Mesodermal cell (in vitro differentiated cells): Measurements from ENCODE around the gene SARNP.

Source experiments
- H3K27ac ChIP-seq: 2 replicates; pipeline ENCODE4 v1.7.0; 2013; ENCODE audit warnings: mild to moderate bottlenecking, low read depth, low read length, moderate library complexity; ENCODE audit not compliant: severe bottlenecking
- H3K36me3 ChIP-seq: 2 replicates; pipeline ENCODE4 v1.7.1; 2013; ENCODE audit warnings: mild to moderate bottlenecking, low read length, moderate library complexity; ENCODE audit not compliant: control insufficient read depth, insufficient read depth
- H3K4me1 ChIP-seq: one replicate; pipeline ENCODE4 v1.7.1; 2013; ENCODE audit warnings: mild to moderate bottlenecking, low read length; ENCODE audit not compliant: insufficient read depth, control insufficient read depth, poor library complexity, severe bottlenecking
- H3K4me3 ChIP-seq: 2 replicates; pipeline ENCODE4 v1.7.0; 2013; ENCODE audit warnings: low read length, control low read depth, mild to moderate bottlenecking; ENCODE audit not compliant: insufficient read depth, poor library complexity, severe bottlenecking; ENCODE audit errors: extremely low read depth
- H3K9me3 ChIP-seq: 2 replicates; pipeline ENCODE4 v1.7.1; 2013; ENCODE audit warnings: mild to moderate bottlenecking, low read length, moderate library complexity; ENCODE audit not compliant: control insufficient read depth
- WGBS, 2 experiments: methylation state at CpG; one replicate each; pipeline ENCODE4 v1.1.5; 2013; ENCODE audit warnings: missing lambda C conversion rate in 2 of 2; ENCODE audit not compliant: insufficient coverage in 2 of 2; 5-methylcytosine and 5-hydroxymethylcytosine counted together

SARNP gene

GRCh38 chr12:55797550-55797949 lies 20.0 kb downstream of the SARNP start:
- 87 to 92% methylated on average over 3 to 4 of the region's 4 CpGs for WGBS, 2 experiments
- H3K4me3 ChIP-seq, result no peak overlapping the region
- H3K36me3 ChIP-seq, result peaks cover 88% of the 10 kb centered on the region
- no peaks in the 10 kb centered on the region for H3K4me1 ChIP-seq
- H3K27ac ChIP-seq, result no peak overlapping the region
- H3K9me3 ChIP-seq, result no peaks in the 10 kb centered on the region

- Histone ChIP-seq H3K4me3 (no peak overlapping the region), H3K9me3 (no peaks in the 10 kb centered on the region), H3K36me3 (peaks cover 90% of the 10 kb centered on the region), H3K27ac (no peak overlapping the region), H3K4me1 (no peaks in the 10 kb centered on the region)
- WGBS, 2 experiments, result 60% methylated on average over 1 of the region's 5 CpGs
Measured at GRCh38 chr12:55797068-55797467, 20.5 kb downstream of the SARNP start.

DNA sequence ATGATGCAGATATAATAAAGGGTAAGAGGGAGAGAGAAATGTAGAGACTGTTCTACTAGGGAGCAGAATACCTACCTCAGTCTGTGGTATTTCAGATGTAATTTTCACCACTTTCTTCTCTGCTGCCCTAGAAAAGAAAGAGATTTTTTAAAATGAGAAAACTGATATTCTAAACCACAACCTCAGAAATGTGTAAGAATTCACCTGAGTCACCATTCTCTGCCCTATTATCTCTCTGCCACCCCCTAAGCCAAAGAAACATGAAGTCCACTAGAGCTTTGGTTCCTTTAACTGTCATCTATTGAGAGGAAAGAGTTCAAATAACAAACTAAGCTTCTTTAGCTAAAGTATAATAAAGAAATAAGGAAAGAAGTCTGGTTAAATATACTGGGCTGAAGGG lies 21.6 kb downstream of the SARNP start:
- Histone ChIP-seq H3K4me3 (no peak overlapping the region), H3K36me3 (peaks cover 91% of the 10 kb centered on the region), H3K4me1 (no peaks in the 10 kb centered on the region), H3K27ac (no peak overlapping the region), H3K9me3 (no peaks in the 10 kb centered on the region)

- peaks cover 98% of the 10 kb centered on the region for H3K36me3 ChIP-seq
Measured at GRCh38 chr12:55789893-55790292, 27.6 kb downstream of the SARNP start.

GRCh38 chr12:55789171-55789570 lies 28.4 kb downstream of the SARNP start:
- H3K36me3 ChIP-seq, result peaks cover 98% of the 10 kb centered on the region
- WGBS, 2 experiments, result 100% methylated on average over 1 of the region's 2 CpGs; no CpG with 5 or more reads in 1 of the 2 experiments
- no peaks in the 10 kb centered on the region for H3K4me1 ChIP-seq
- H3K9me3 ChIP-seq, result no peaks in the 10 kb centered on the region
- H3K27ac ChIP-seq, result no peak overlapping the region
- H3K4me3 ChIP-seq, result no peak overlapping the region

More at GRCh38 chr12:55789893-55790292, 27.6 kb downstream of the SARNP start:
- 90 to 100% methylated on average over 1 of the region's 4 CpGs for WGBS, 2 experiments
- Histone ChIP-seq H3K9me3 (no peaks in the 10 kb centered on the region), H3K4me1 (no peaks in the 10 kb centered on the region), H3K4me3 (no peak overlapping the region), H3K27ac (no peak overlapping the region)

- peaks cover 98% of the 10 kb centered on the region for H3K36me3 ChIP-seq
- H3K27ac ChIP-seq, result no peak overlapping the region
Measured at GRCh38 chr12:55788546-55788945, 29.0 kb downstream of the SARNP start.

DNA sequence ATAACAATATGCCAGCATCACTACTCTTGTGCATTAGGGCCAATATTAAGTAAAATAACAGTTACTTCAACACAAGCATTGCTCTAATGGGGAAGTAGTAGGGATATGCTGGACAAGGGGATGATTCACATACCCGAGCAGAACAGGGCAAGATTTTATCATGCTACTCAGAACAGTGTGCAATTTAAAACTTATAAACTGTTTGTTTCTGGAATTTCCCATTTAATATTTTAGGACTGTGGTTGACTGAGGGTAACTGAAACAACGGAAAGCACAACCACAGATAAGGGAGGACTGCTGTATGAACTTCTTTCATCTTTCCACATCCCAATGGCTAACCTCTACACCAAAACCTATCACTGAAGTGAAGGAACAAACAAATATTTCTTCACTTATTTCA lies 36.8 kb downstream of the SARNP start:
- no peak overlapping the region for H3K27ac ChIP-seq
- H3K4me1 ChIP-seq, result no peaks in the 10 kb centered on the region
- no peak overlapping the region for H3K4me3 ChIP-seq
- peaks cover 98% of the 10 kb centered on the region for H3K36me3 ChIP-seq
- 86% methylated on average over 1 of the region's 2 CpGs; no CpG with 5 or more reads in 1 of the 2 experiments for WGBS, 2 experiments
- H3K9me3 ChIP-seq, result no peaks in the 10 kb centered on the region

More at GRCh38 chr12:55788546-55788945, 29.0 kb downstream of the SARNP start:
- Histone ChIP-seq H3K4me3 (no peak overlapping the region), H3K9me3 (no peaks in the 10 kb centered on the region), H3K4me1 (no peaks in the 10 kb centered on the region)
- 94 to 98% methylated on average over 7 of the region's 7 CpGs for WGBS, 2 experiments

GRCh38 chr12:55777856-55778255 lies 39.7 kb downstream of the SARNP start:
- Histone ChIP-seq H3K36me3 (peaks cover 94% of the 10 kb centered on the region), H3K4me1 (no peaks in the 10 kb centered on the region), H3K4me3 (no peak overlapping the region), H3K27ac (no peak overlapping the region), H3K9me3 (no peaks in the 10 kb centered on the region)
- WGBS, 2 experiments, result 100% methylated on average over 2 of the region's 3 CpGs

DNA sequence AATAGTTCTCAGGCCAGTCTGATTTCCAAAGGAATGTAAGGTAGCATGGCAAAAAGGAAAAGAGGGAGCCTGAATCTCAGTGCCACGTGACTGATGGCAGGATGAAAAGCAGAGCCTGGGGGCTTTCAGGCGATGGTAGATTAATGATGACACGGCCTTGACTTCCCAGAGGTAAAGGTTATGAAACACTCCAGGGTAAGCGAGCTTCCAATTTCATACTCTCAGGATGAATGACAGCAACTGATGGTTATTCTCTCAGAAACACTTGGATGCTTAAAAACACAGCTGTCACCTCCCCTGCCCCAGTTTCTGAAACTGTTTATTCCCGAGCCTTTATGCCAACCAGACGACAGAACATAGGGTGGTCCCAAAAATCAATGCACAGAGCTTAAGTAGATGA lies 45.8 kb downstream of the SARNP start:
- Histone ChIP-seq H3K9me3 (no peaks in the 10 kb centered on the region), H3K4me1 (no peaks in the 10 kb centered on the region), H3K36me3 (peaks cover 94% of the 10 kb centered on the region), H3K27ac (no peak overlapping the region), H3K4me3 (no peak overlapping the region)
- 94 to 98% methylated on average over 4 of the region's 6 CpGs for WGBS, 2 experiments

- no peaks in the 10 kb centered on the region for H3K9me3 ChIP-seq
- H3K27ac ChIP-seq, result no peak overlapping the region
- 100% methylated on average over 2 to 3 of the region's 4 CpGs for WGBS, 2 experiments
- no peaks in the 10 kb centered on the region for H3K4me1 ChIP-seq
- peaks cover 92% of the 10 kb centered on the region for H3K36me3 ChIP-seq
- no peak overlapping the region for H3K4me3 ChIP-seq
Measured at GRCh38 chr12:55767156-55767555, 50.4 kb downstream of the SARNP start.

GRCh38 chr12:55765736-55766290 lies 51.7 kb downstream of the SARNP start:
- Histone ChIP-seq H3K36me3 (peaks cover 92% of the 10 kb centered on the region), H3K27ac (no peak overlapping the region)
- WGBS, 2 experiments, result 90 to 92% methylated on average over 4 to 5 of the region's 5 CpGs

More at GRCh38 chr12:55765736-55766290, 51.7 kb downstream of the SARNP start:
- H3K4me3 ChIP-seq, result no peak overlapping the region
- H3K9me3 ChIP-seq, result no peaks in the 10 kb centered on the region
- H3K4me1 ChIP-seq, result no peaks in the 10 kb centered on the region
